Lung microvascular endothelial cell (primary cell): ENCODE results near the gene MRPS9. TPM values are rescaled to one million over a fixed set of nuclear protein-coding genes. Genes with fewer than 3 reads are reported as not detected.

Source experiments
- DNase-seq, 2 donors: peaks; one replicate each; pipeline versions ENCODE4 v3.0.0 to v3.0.0-alpha.2; 2010; ENCODE audit warnings: low read depth in 2 of 2
- total RNA-seq: library from RNA; depleted of rRNA; stranded (reverse); fragments of >200 nt; gene quantifications from 2 replicates; pipeline ENCODE4 v1.2.1, GENCODE V29; 2014

MRPS9 gene
- 15.5 and 16.3 TPM in 2 replicates for total RNA-seq

GRCh38 chr2:105037572-105038382, at the start of gene MRPS9:
MRPS9 (plus strand) TSS chr2:105038069; CDS start chr2:105038093, 24 bp downstream.
- peak; percentile 97 to 98 for DNase-seq

- DNase-seq: no peak
These were observed 32.5 kb upstream of the MRPS9 start for GRCh38 chr2:105005181-105005951.

GRCh38 chr2:105007367-105007766, 30.5 kb upstream of the MRPS9 start:
- DNase-seq: no peak

DNA sequence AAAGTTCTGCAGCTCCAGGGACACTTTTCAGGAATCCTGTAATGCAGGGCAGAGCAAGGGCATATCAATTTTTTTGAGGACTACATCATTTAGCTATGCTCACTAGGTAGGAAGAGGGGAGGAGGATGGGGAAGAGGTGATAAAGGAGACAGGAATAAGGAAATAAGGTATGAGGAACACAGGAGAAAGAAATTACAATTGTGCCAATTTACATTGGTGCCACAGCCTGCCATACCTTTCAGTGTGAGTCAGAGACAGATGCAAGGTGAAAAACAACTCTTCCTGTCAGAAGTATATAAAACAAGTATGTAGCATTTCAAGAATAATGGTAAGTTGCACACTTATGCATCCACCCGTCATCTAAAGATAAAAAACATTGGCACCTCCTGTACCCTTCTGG, 5.4 kb upstream of the MRPS9 start:
- no peak for DNase-seq

DNA sequence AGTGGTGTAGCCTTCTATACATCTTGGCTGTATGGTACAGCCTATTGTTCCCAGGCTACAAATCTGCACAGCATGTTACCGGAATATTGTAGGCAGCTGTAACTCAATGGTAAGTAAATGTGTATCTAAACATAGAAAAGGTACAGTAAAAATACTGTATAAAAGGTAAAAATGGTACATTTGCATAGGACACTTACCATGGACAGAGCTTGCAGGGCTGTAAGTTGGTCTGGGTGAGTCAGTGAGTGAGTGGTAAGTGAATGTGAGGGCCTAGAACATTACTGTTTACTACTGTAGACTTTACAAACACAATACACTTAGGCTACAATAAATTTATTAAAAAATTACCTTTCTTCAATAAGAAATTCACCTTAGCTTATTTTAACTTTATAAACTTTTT, 3.7 kb upstream of the MRPS9 start:
- DNase-seq: no peak

- peak in 1 of 2 donors; percentile 0 for DNase-seq
These were observed 653 bp downstream of the MRPS9 start for GRCh38 chr2:105038383-105039061.

DNA sequence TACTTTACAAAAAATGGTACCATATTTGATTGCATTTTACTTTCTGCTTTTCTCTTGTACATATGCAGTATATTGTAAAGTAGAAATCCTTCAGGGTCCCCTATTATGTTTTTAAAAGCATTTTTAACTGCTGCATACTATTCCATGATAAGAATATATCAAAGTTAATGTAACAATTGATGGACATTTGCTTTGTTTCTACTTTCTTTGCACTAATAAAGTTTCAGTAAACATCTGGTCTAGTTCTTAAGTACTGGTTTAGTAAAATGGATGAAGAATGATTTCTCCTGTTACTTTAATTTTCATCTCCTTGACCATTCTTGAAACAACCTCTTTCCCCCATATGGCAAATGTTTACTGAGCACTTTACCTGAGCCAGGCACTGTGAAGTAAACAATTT, 1.7 kb downstream of the MRPS9 start:
- no peak for DNase-seq

DNA sequence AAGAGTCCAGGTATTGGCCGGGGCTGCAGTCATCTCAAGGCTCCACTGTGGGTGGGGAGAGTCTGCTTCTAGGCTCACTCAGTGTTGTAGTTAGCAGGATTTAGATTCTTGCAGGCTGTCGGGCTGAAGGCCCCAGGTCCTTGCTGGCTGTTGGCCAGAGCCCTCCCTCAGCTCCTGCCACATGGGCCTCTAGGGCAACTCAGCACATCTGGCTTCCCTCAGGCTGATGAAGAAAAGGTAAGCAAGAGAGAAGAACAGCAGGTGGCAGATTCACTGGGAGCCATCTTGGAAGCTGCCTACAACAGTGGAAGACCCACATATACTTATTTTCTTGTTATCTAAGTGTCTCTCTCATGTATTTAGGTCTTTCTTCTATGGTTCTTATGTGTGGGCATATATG, 4.3 kb downstream of the MRPS9 start:
- no peak for DNase-seq

DNA sequence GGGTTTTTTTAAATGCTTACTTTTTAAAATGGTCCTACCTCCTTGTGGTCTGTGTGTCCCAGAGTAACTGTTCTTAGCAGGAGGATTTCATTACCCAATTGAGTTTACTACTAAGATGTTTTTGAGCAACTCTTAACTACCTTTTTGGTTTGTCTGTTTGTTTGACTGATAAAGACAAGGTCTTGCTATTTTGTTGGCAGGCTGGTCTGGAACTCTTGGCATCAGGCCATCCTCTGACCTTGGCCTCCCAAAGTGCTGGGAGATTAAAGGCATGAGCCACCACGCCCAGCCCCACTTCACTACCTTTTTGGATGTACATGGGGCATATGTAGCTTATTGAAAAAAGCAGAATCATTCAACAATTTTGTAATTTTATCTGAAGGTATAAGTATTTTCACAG, 14.9 kb downstream of the MRPS9 start:
- DNase-seq: peak in 1 of 2 donors; percentile 29

- DNase-seq: peak in 1 of 2 donors; percentile 40
These were observed 17.7 kb downstream of the MRPS9 start for GRCh38 chr2:105055613-105056012.

GRCh38 chr2:105056245-105056644, 18.4 kb downstream of the MRPS9 start:
- DNase-seq: no peak

- DNase-seq: no peak
These were observed 19.1 kb downstream of the MRPS9 start for GRCh38 chr2:105057005-105057404.

- no peak for DNase-seq
These were observed 23.7 kb downstream of the MRPS9 start for GRCh38 chr2:105061560-105061959.

GRCh38 chr2:105062158-105062557, 24.3 kb downstream of the MRPS9 start:
- no peak for DNase-seq

DNA sequence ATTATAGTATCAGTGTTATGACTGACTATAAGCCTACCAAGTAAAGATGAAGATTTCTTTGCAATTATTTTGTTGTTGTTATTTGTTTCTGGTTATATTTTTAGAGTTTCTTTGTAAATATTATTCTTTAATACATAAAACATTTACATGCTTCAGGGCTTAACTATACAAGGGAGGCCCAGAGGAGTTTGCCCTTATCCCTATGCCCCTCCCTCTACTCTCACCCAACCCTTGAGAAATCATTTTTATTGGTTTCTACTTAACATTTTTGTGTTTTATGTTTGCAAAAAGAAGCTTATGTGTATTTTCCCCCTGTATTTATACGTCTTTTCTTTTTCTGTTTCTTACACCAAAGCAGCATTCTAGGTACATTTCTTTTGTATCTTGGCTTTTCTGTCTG, 30.5 kb downstream of the MRPS9 start:
- DNase-seq: no peak

DNA sequence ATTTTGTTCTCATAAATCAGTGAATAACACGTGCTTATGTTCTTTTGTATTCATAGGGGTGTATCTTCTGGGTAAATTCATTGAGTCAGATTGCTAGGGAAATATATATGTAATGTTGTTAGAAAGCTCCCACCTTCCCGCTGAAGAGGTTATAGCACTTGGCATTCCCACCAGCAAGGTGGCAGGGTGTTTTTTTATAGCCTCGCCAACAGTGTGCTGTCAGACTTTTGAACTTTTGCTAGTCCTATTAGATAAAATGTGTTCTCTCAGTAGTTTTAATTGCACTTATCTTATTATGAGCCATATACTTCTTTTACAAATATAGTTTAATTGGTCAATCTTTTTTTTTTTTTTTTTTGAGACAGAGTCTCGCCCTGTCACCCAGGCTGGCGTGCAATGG, 31.0 kb downstream of the MRPS9 start:
- no peak for DNase-seq

DNA sequence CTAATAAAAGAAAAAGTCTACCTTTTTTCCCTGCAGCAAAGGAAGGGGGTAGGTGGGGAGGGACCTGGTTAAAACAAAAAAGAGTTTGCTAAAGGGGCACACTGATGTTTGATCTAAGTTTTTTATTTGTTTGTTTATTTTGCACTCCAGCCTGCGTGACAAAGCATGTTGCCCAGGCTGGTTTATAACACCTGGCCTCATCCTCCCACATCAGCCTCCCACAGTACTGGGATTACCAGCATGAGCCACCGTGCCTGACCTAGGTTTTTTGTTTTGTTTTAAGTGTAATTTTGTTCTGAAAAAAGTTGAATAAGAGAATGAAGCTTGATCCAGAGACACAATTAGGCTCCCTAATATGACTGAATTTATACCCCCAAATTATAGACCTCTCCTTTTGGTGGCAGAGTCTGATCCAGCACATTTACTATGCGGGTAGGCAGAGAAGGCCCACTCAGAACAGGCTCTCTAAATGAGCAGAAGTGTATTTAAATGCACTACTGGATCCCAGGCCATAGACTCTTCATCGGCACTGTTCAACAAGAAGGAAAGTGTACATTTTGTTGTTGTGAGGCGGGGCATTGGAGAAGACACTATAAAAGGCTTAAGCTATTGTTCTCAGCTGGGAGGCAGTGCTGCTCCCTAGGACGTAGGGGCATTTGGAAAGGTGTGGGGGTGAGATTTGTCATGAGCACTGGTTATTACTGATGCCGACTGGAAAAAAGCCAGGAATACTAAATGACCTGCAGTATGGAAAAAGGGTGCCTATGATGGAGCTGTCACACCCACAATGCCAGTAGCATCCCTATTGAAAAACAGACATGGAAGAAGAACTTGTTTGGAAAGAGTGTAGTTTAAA, 32.4 kb downstream of the MRPS9 start:
- no peak for DNase-seq

DNA sequence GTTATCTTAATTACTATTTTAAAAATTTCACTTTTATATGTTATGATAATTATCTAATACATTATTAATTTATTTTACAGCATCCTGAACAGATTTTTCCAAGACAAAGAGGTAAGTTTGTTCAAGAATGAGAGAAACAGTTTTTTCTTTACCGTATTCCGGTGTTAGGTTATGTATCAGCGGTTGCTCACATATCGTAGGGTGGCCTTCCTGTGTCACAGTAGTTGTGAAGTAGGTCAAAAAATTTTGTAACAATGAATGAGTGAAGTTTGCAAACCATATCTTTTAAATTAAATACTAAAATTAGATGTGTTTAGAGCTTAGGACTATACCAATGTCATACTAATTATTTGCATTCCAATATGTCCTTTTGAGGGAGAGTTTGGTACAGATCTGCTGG, 33.5 kb downstream of the MRPS9 start:
- no peak for DNase-seq

DNA sequence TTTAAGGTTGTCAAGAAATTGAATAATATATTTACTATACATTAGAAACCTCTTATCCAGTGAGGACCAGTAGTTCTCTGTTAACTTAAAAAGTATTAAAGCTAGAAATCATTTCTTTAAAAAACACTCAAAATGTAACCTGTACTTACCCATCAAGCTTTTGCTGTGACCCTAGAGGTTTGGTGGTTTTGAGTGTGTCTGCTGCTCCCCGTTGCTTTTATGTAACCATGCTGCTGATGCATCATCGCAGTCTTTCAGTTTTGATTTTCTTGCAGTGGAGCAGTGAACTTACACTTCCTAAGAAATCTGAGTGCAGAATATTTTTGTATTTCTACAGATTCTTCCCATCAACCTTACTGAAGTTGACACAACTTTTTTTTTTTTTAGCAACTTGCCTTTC, 34.2 kb downstream of the MRPS9 start:
- DNase-seq: no peak

GRCh38 chr2:105073591-105073990, 35.7 kb downstream of the MRPS9 start:
- no peak for DNase-seq

DNA sequence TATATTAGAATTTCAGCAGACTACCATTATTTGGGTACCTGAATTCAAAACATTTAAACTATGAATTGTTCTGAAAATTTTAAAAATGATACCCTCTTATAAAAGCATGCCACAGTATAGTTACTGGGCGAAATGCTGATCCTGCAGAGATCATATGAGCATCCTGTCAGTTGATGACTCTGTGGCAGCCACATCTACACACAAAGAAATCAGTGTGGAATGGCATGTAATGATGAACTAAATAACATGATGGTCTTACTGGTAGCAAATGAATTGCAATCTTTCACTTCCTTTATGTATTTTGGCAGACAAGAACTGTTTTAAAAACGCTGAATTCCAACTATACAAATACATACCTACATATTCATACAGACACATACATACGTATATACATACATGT, 38.3 kb downstream of the MRPS9 start:
- no peak for DNase-seq
